Activated naive CD4-positive, alpha-beta T cell treated with anti-CD3 and anti-CD28 coated beads for 36 hours (primary cell): Measurements from ENCODE around the gene MEFV. TPM values are rescaled to one million over a fixed set of nuclear protein-coding genes. Genes with fewer than 3 reads are reported as not detected.
"Not testable (repeated sequence)": the region's sequence is repeated elsewhere in the genome, so short reads cannot be mapped to it uniquely, and the experiment has no call there.

Experiments used
- CTCF ChIA-PET: fragments of 350-600 bp; sonication (Branson Sonifier 250); formaldehyde crosslinking; loops from one replicate; lab custom pipeline; 2021; ENCODE audit warnings: antibody characterized with exemption; lab: Charles Lee
- DNase-seq: peaks from one replicate; pipeline ENCODE4 v3.0.0-alpha.2; 2020
- H3K27ac Mint-ChIP-seq: one replicate; pipeline ENCODE4 v1.8.0; 2021; ENCODE audit warnings: mild to moderate bottlenecking, mixed read lengths
- H3K27me3 Mint-ChIP-seq: one replicate; pipeline ENCODE4 v1.8.0; 2021; ENCODE audit warnings: low read depth, mixed read lengths
- H3K36me3 Mint-ChIP-seq: one replicate; pipeline ENCODE4 v1.8.0; 2021; ENCODE audit warnings: low read depth, mixed read lengths
- H3K4me1 Mint-ChIP-seq: one replicate; pipeline ENCODE4 v1.8.0; 2021; ENCODE audit warnings: low read depth, mixed read lengths
- H3K4me3 Mint-ChIP-seq: one replicate; pipeline ENCODE4 v1.8.0; 2021; ENCODE audit warnings: mild to moderate bottlenecking, moderate library complexity, mixed read lengths
- H3K9me3 Mint-ChIP-seq: one replicate; pipeline ENCODE4 v1.8.0; 2021; ENCODE audit warnings: mixed read lengths
- intact Hi-C: fragments of 100-400 bp; cut with micrococcal nuclease; formaldehyde crosslinking; loops from one replicate; pipeline ENCODE4 v1.15.1; 2023
- total RNA-seq, 2 experiments: library from RNA; stranded (reverse); gene quantifications; one replicate each; pipeline ENCODE4 v1.2.3, GENCODE V29; 2021

Gene MEFV
- total RNA-seq, 2 experiments from 2014 or later, result 0.07 TPM

GRCh38 chr16:3282730-3283542, 26.5 kb upstream of the MEFV start, which contains the start of gene ZNF263:
Gene ZNF263, plus strand, starts transcription at chr16:3283491. Its CDS starts 328 bp downstream, at chr16:3283819.
- peak; percentile 96 for DNase-seq
- Mint-ChIP-seq H3K4me1 (peaks cover 28% of the 10 kb centered on the region), H3K36me3 (peaks cover 42% of the 10 kb centered on the region), H3K4me3 (peak within 1 kb of the TSS; percentile 95), H3K9me3 (peaks cover 13% of the 10 kb centered on the region), H3K27me3 (no peaks in the 10 kb centered on the region), H3K27ac (peak within 1 kb of the TSS; percentile 97)
- CTCF ChIA-PET, result interaction anchor here (0.9 kb wide), 1 partner anchor 153 kb away, joined by 4 read pairs; no protein-coding TSS in a partner anchor
- intact Hi-C loops, result loop anchor here (1.0 to 2.0 kb wide), 10 partner anchors 19 to 217 kb away; partner anchors contain the start of genes OR1F1, TIGD7, ZNF174 and ZNF200

- Mint-ChIP-seq H3K27me3 (no peaks in the 10 kb centered on the region), H3K27ac (peak overlapping the region; percentile 97), H3K4me1 (peaks cover 28% of the 10 kb centered on the region), H3K36me3 (peaks cover 34% of the 10 kb centered on the region), H3K4me3 (peak overlapping the region; percentile 95), H3K9me3 (peaks cover 10% of the 10 kb centered on the region)
- peak; percentile 13 for DNase-seq
- intact Hi-C loops, result loop anchor here (2.0 kb wide), 1 partner anchor 93 kb away; the partner anchor contains the start of gene OR1F1
- CTCF ChIA-PET, result interaction anchor here (0.9 kb wide), 1 partner anchor 152 kb away, joined by 4 read pairs; no protein-coding TSS in a partner anchor
Measured at GRCh38 chr16:3282103-3282729, 25.8 kb upstream of the MEFV start.

GRCh38 chr16:3281222-3281820, 24.9 kb upstream of the MEFV start:
- peaks cover 4% of the 10 kb centered on the region for H3K9me3 Mint-ChIP-seq
- no peaks in the 10 kb centered on the region for H3K27me3 Mint-ChIP-seq
- H3K36me3 Mint-ChIP-seq, result peaks cover 26% of the 10 kb centered on the region
- intact Hi-C loops, result no loop called here
- CTCF ChIA-PET, result interaction anchor here (1.2 kb wide), 1 partner anchor 14 kb away, joined by 4 read pairs; no protein-coding TSS in a partner anchor
- no peak for DNase-seq
- peak overlapping the region; percentile 43 for H3K4me3 Mint-ChIP-seq
- no peak overlapping the region for H3K27ac Mint-ChIP-seq
- peaks cover 28% of the 10 kb centered on the region for H3K4me1 Mint-ChIP-seq

- no peak for DNase-seq
- CTCF ChIA-PET, result interaction anchor here (1.6 kb wide), 1 partner anchor 9 kb away, joined by 7 read pairs; no protein-coding TSS in a partner anchor
- intact Hi-C loops, result no loop called here
- no peak overlapping the region for H3K27ac Mint-ChIP-seq
- H3K4me3 Mint-ChIP-seq, result no peak overlapping the region
- H3K9me3 Mint-ChIP-seq, result peaks cover 22% of the 10 kb centered on the region
- no peaks in the 10 kb centered on the region for H3K36me3 Mint-ChIP-seq
- no peaks in the 10 kb centered on the region for H3K27me3 Mint-ChIP-seq
- no peaks in the 10 kb centered on the region for H3K4me1 Mint-ChIP-seq
Measured at GRCh38 chr16:3276679-3277078, 20.2 kb upstream of the MEFV start.

- Mint-ChIP-seq H3K27me3 (no peaks in the 10 kb centered on the region), H3K9me3 (peaks cover 25% of the 10 kb centered on the region), H3K36me3 (no peaks in the 10 kb centered on the region), H3K4me1 (no peaks in the 10 kb centered on the region), H3K27ac (no peak overlapping the region), H3K4me3 (no peak overlapping the region)
- CTCF ChIA-PET, result no interaction called here
- intact Hi-C loops, result no loop called here
- DNase-seq, result no peak
Measured at GRCh38 chr16:3274947-3275346, 18.5 kb upstream of the MEFV start.

GRCh38 chr16:3274490-3274889, 18.1 kb upstream of the MEFV start:
- Mint-ChIP-seq H3K4me3 (no peak overlapping the region), H3K27me3 (no peaks in the 10 kb centered on the region), H3K9me3 (peaks cover 25% of the 10 kb centered on the region), H3K36me3 (no peaks in the 10 kb centered on the region), H3K4me1 (no peaks in the 10 kb centered on the region), H3K27ac (no peak overlapping the region)
- no peak for DNase-seq
- CTCF ChIA-PET, result no interaction called here
- intact Hi-C loops, result no loop called here

- H3K9me3 Mint-ChIP-seq, result peaks cover 38% of the 10 kb centered on the region
- intact Hi-C loops, H3K27me3 Mint-ChIP-seq, H3K4me3 Mint-ChIP-seq, DNase-seq, H3K4me1 Mint-ChIP-seq, CTCF ChIA-PET, H3K27ac Mint-ChIP-seq: not testable (repeated sequence)
- peaks cover 16% of the 10 kb centered on the region for H3K36me3 Mint-ChIP-seq
Measured at GRCh38 chr16:3271281-3271680, 14.8 kb upstream of the MEFV start.

GRCh38 chr16:3270718-3271117, 14.3 kb upstream of the MEFV start:
- H3K27me3 Mint-ChIP-seq, H3K4me3 Mint-ChIP-seq, CTCF ChIA-PET, H3K4me1 Mint-ChIP-seq, H3K27ac Mint-ChIP-seq, intact Hi-C loops, DNase-seq: not testable (repeated sequence)
- Mint-ChIP-seq H3K36me3 (peaks cover 18% of the 10 kb centered on the region), H3K9me3 (peaks cover 36% of the 10 kb centered on the region)

- Mint-ChIP-seq H3K9me3 (peaks cover 29% of the 10 kb centered on the region), H3K4me3 (no peak overlapping the region), H3K27me3 (no peaks in the 10 kb centered on the region), H3K36me3 (peaks cover 26% of the 10 kb centered on the region), H3K27ac (no peak overlapping the region), H3K4me1 (peaks cover 21% of the 10 kb centered on the region)
- CTCF ChIA-PET, result interaction anchor here (1.8 kb wide), 2 partner anchors 8 to 16 kb away, joined by 6 to 7 read pairs; no protein-coding TSS in a partner anchor
- no peak for DNase-seq
- intact Hi-C loops, result no loop called here
Measured at GRCh38 chr16:3268294-3268693, 11.9 kb upstream of the MEFV start.

- DNase-seq, result no peak
- Mint-ChIP-seq H3K36me3 (peaks cover 27% of the 10 kb centered on the region), H3K27ac (no peak overlapping the region), H3K9me3 (peaks cover 23% of the 10 kb centered on the region), H3K27me3 (no peaks in the 10 kb centered on the region), H3K4me1 (peaks cover 30% of the 10 kb centered on the region), H3K4me3 (no peak overlapping the region)
- CTCF ChIA-PET, result interaction anchor here (0.6 to 1.8 kb wide), 7 partner anchors 9 to 98 kb away, joined by 3 to 7 read pairs (median 4); partner anchors contain the start of genes TIGD7 and ZNF75A
- intact Hi-C loops, result no loop called here
Measured at GRCh38 chr16:3266873-3267537, 10.6 kb upstream of the MEFV start.

GRCh38 chr16:3264137-3265036, 8.0 kb upstream of the MEFV start:
- Mint-ChIP-seq H3K4me1 (peaks cover 30% of the 10 kb centered on the region), H3K27ac (peak overlapping the region; percentile 88), H3K4me3 (peak overlapping the region; percentile 85), H3K36me3 (peaks cover 27% of the 10 kb centered on the region), H3K9me3 (peaks cover 20% of the 10 kb centered on the region), H3K27me3 (no peaks in the 10 kb centered on the region)
- CTCF ChIA-PET, result no interaction called here
- DNase-seq, result peak; percentile 98
- intact Hi-C loops, result loop anchor here (1.0 to 5.0 kb wide), 11 partner anchors 19 to 242 kb away; partner anchors contain the start of genes HCFC1R1, THOC6, TIGD7 and TNFRSF12A
